HCT116 (cell line): ENCODE measurements around the gene HTRA3. TPM values are rescaled to one million over a fixed set of nuclear protein-coding genes. Genes with fewer than 3 reads are reported as not detected.

Source experiments
- ATAC-seq: fragments of 200-7000 bp; cut with Tn5 transposase; 2 replicates; pipeline ENCODE4 v1.9.1; 2020; ENCODE audit warnings: mild to moderate bottlenecking, moderate library complexity
- BruUV-seq: library from RNA; stranded (reverse); fragments of 400-500 nt; replicated peaks from 2 replicates; lab custom pipeline; 2021; lab: Mats Ljungman, UMichigan
- CTCF ChIA-PET: fragments of 300-600 bp; sonication (Branson Sonifier 250); formaldehyde crosslinking; loops from one replicate; lab custom pipeline; 2021; ENCODE audit warnings: antibody characterized with exemption; lab: Charles Lee
- POLR2A ChIA-PET: fragments of 300-600, 350-600 bp; sonication (Branson Sonifier 250); formaldehyde crosslinking; loops from one replicate; lab custom pipeline; 2021; ENCODE audit warnings: antibody characterized with exemption; lab: Charles Lee
- RAD21 ChIA-PET, 2 experiments: fragments of 300-600 bp; sonication (Branson Sonifier 250); formaldehyde crosslinking; loops; one replicate each; lab custom pipeline; 2023; ENCODE audit warnings: low total read pairs in 2 of 2; ENCODE audit not compliant: uncharacterized antibody in 2 of 2, unreplicated experiment in 2 of 2, low non-redundant PET in 1 of 2; lab: Charles Lee
- DNase-seq: peaks from one replicate; pipeline ENCODE4 v3.0.0-alpha.2; 2010; ENCODE audit warnings: low read depth, low spot score
- H2AFZ ChIP-seq: fragments of 200-600 bp; shearing (Covaris generic), sonication (generic); 2 replicates; pipeline ENCODE4 v1.6.1; 2017; ENCODE audit warnings: low read depth, mixed run types, mixed read lengths, antibody characterized with exemption, low read length; ENCODE audit not compliant: poor library complexity, severe bottlenecking
- H3K27ac ChIP-seq: 2 replicates; pipeline ENCODE4 v1.5.1; 2012; ENCODE audit warnings: low read depth, low read length
- H3K27me3 ChIP-seq: fragments of 200-600 bp; sonication (generic); 2 replicates; pipeline ENCODE4 v1.6.1; 2016; ENCODE audit warnings: mixed run types, low read length, mixed read lengths; ENCODE audit not compliant: insufficient read depth
- H3K36me3 ChIP-seq, 2 experiments: fragments of 200-500 bp in 1 of 2; fragments of 200-600 bp in 1 of 2; sonication (Bioruptor generic) in 1 of 2; sonication (generic) in 1 of 2; 2 replicates each; pipeline versions ENCODE4 v1.5.1 to v1.6.1; 2014 to 2016; ENCODE audit warnings: low read length in 2 of 2, inconsistent platforms in 1 of 2, mixed read lengths in 1 of 2, mixed run types in 1 of 2; ENCODE audit not compliant: insufficient read depth in 2 of 2, control insufficient read depth in 1 of 2
- H3K4me1 ChIP-seq, 2 experiments: fragments of 200-600 bp in 1 of 2; sonication (generic) in 1 of 2; 2 replicates each; pipeline versions ENCODE4 v1.5.1 to v1.6.1; 2012 to 2017; ENCODE audit warnings: low read length in 2 of 2, inconsistent platforms in 1 of 2, mild to moderate bottlenecking in 1 of 2, mixed read lengths in 1 of 2, mixed run types in 1 of 2, moderate library complexity in 1 of 2; ENCODE audit not compliant: insufficient read depth in 2 of 2, control insufficient read depth in 1 of 2
- H3K4me2 ChIP-seq: fragments of 200-600 bp; sonication (generic); 2 replicates; pipeline ENCODE4 v1.6.1; 2017; ENCODE audit warnings: mixed run types, low read length, mixed read lengths
- H3K4me3 ChIP-seq, 2 experiments: fragments of 200-600 bp in 1 of 2; sonication (generic) in 1 of 2; replicated peaks in 1 of 2; 2 replicates each; pipeline ENCODE4 v1.5.1; 2011 to 2016; ENCODE audit warnings: low read length in 2 of 2, control low read depth in 1 of 2, low read depth in 1 of 2, mild to moderate bottlenecking in 1 of 2, mixed read lengths in 1 of 2, mixed run types in 1 of 2
- H3K79me2 ChIP-seq: fragments of 200-600 bp; sonication (generic); 2 replicates; pipeline ENCODE4 v1.6.1; 2017; ENCODE audit warnings: mild to moderate bottlenecking, mixed run types, low read length, moderate library complexity, mixed read lengths; ENCODE audit not compliant: insufficient read depth
- H3K9ac ChIP-seq: fragments of 200-600 bp; sonication (generic); 2 replicates; pipeline ENCODE4 v1.6.1; 2016; ENCODE audit warnings: low read length, mixed read lengths
- H3K9me2 ChIP-seq: fragments of 200-600 bp; sonication (generic), shearing (Covaris generic); 2 replicates; pipeline ENCODE4 v1.6.1; 2017; ENCODE audit warnings: mixed run types, mild to moderate bottlenecking, moderate library complexity; ENCODE audit not compliant: insufficient read depth
- H3K9me3 ChIP-seq, 2 experiments: fragments of 200-500 bp in 1 of 2; fragments of 200-600 bp in 1 of 2; sonication (Bioruptor generic) in 1 of 2; sonication (generic) in 1 of 2; 2 replicates each; pipeline ENCODE4 v1.6.1; 2014 to 2017; ENCODE audit warnings: low read length in 2 of 2, mixed read lengths in 2 of 2, inconsistent platforms in 1 of 2, low read depth in 1 of 2, mild to moderate bottlenecking in 1 of 2, mixed run types in 1 of 2, moderate library complexity in 1 of 2; ENCODE audit not compliant: control insufficient read depth in 1 of 2, insufficient read depth in 1 of 2
- H4K20me1 ChIP-seq: fragments of 200-600 bp; sonication (generic), shearing (Covaris generic); 2 replicates; pipeline ENCODE4 v1.6.1; 2017; ENCODE audit warnings: mixed run types, mild to moderate bottlenecking, moderate library complexity; ENCODE audit not compliant: insufficient read depth
- CBX3 ChIP-seq: IDR thresholded peaks from 2 replicates; pipeline ENCODE4 v1.6.1; 2012; ENCODE audit warnings: low read depth
- CEBPB ChIP-seq: IDR thresholded peaks from 2 replicates; pipeline ENCODE4 v1.6.1; 2012; ENCODE audit warnings: low read depth
- RAD21 ChIP-seq: IDR thresholded peaks from 2 replicates; pipeline ENCODE4 v1.6.1; 2012; ENCODE audit warnings: low read depth, mild to moderate bottlenecking
- ZNF274 ChIP-seq: fragments of 200-500 bp; sonication (Bioruptor generic); IDR thresholded peaks from 2 replicates; pipeline ENCODE4 v1.6.1; 2014; ENCODE audit warnings: mild to moderate bottlenecking, low read depth, low read length, inconsistent platforms
- intact Hi-C: fragments of 100-400 bp; cut with micrococcal nuclease; formaldehyde crosslinking; loops from 2 replicates; pipeline ENCODE4 v1.10.0; 2022
- total RNA-seq: library from RNA; stranded (reverse); gene quantifications from one replicate; pipeline ENCODE4 v1.2.1, GENCODE V29; 2021; ENCODE audit not compliant: unreplicated experiment
- TF ChIP-seq, protein P1 (sequence below): IDR thresholded peaks from 2 replicates; pipeline ENCODE4 v1.6.1; 2012
- TF ChIP-seq, protein P2 (sequence below), 3 experiments: fragments of 200-600 bp in 1 of 3; sonication (generic) in 1 of 3; IDR thresholded peaks in 2 of 3; conservative IDR thresholded peaks in 1 of 3; 2 replicates each; pipeline ENCODE4 v1.5.1; 2012 to 2017; ENCODE audit warnings: low read depth in 2 of 3, low read length in 2 of 3, antibody characterized with exemption in 1 of 3, borderline replicate concordance in 1 of 3, control low read depth in 1 of 3, mild to moderate bottlenecking in 1 of 3, mixed read lengths in 1 of 3, mixed run types in 1 of 3, moderate library complexity in 1 of 3; ENCODE audit not compliant: insufficient read depth in 1 of 3

Gene HTRA3
- total RNA-seq, 1 experiment from 2014 or later, result not detected

DNA sequence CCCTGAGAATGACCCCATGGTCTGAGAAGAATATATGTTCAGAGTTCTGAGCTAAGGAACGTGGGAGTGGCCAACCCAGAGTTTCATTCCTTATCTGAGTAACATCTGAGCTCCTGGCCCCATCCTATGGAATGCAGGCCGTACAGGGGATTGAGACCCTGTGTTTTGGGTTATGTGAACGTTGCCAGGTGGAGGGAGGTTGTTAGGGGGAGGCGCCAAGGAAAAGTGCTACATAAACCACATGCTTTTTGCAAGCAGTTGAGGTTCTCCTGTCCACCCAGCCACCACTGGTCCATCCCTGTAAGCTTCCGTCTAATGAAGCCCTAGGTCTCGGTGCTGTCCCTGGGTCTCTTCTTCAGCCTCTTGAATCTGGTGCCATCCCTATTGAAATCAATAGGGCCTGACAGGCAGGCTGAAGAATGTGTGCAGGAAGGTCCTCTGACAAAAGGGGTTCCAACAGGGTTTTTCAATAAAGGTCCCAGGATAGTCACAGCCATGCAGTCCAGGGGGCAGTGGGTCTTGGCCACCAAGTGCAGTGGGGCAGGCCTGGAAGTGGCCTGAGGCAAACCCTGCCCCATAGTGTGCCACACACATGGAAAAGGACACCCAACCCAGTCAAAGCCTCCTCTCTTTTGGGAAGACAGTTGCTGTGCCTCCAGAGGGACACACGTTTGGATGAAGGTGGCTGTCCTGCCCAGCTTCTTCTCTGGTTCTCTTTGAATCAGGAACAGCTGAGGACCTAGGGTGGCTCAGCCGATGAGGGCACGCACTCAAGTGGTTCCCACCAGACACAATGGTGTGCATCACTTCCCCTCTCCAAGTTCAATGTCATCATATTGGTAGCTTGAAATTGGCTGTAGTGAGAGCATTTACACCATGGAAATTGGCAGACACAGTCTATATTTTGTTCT lies 53.5 kb downstream of the HTRA3 start:
- DNase-seq (no peak), ATAC-seq (no peak)
- Histone ChIP-seq H3K9me2 (no peaks in the 10 kb centered on the region), H3K27ac (no peak overlapping the region), H3K9me3 (no peaks in the 10 kb centered on the region), H3K9ac (no peak overlapping the region), H3K27me3 (no peaks in the 10 kb centered on the region), H3K36me3 (no peaks in the 10 kb centered on the region), H3K4me2 (no peak overlapping the region), H3K79me2 (no peaks in the 10 kb centered on the region), H3K4me3 (no peak overlapping the region), H2AFZ (no peak overlapping the region), H4K20me1 (no peaks in the 10 kb centered on the region), H3K4me1 (no peaks in the 10 kb centered on the region)
- POLR2A ChIA-PET, result no interaction called here
- CTCF ChIA-PET, result no interaction called here
- RAD21 ChIA-PET, result no interaction called here
- intact Hi-C loops, result no loop called here
- BruUV-seq, result no TSS peak
- TF ChIP-seq RAD21 (no peak), CEBPB (no peak), ZNF274 (no peak)
- TF ChIP-seq, protein P1, sequence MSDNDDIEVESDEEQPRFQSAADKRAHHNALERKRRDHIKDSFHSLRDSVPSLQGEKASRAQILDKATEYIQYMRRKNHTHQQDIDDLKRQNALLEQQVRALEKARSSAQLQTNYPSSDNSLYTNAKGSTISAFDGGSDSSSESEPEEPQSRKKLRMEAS, result no peak

DNA sequence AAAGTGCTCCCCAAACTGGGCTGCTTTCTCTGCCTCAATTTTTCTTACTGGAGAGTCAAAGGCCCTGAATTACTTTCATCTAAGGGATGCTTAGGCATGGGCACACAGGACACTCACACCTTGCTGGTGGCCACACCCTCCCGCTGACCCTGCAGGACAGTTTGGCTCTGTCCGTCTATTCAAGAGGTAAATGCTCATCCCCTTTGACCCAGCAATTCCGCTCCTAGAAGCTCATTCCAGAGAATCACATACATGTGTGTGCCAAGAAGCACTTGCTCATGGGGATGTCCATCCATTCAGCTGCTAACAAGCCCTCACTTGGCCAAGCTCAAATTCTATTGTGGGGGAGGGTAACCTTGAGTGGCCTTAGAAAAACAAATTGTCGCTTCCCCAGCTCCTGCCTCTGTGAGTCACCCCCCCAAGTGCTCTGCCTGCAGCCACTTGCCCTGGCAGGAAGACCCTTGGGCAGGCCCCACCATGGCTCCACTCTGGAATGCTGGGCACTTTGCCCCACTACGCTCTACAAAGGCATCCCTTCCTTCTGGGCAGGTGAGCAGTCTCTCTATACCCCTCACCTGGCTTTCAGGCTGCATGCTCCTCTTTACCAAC lies 54.5 kb downstream of the HTRA3 start:
- intact Hi-C loops, result no loop called here
- Histone ChIP-seq H3K79me2 (no peaks in the 10 kb centered on the region), H3K27me3 (no peaks in the 10 kb centered on the region), H3K9me3 (no peaks in the 10 kb centered on the region), H3K9ac (no peak overlapping the region), H3K9me2 (no peaks in the 10 kb centered on the region), H2AFZ (no peak overlapping the region), H3K4me1 (no peaks in the 10 kb centered on the region), H3K36me3 (no peaks in the 10 kb centered on the region), H3K27ac (no peak overlapping the region), H3K4me2 (no peak overlapping the region), H4K20me1 (no peaks in the 10 kb centered on the region), H3K4me3 (no peak overlapping the region)
- ATAC-seq (no peak), DNase-seq (no peak)
- BruUV-seq, result no TSS peak
- ChIA-PET RAD21 (no interaction called here), CTCF (no interaction called here), POLR2A (no interaction called here)
- TF ChIP-seq, protein P2, sequence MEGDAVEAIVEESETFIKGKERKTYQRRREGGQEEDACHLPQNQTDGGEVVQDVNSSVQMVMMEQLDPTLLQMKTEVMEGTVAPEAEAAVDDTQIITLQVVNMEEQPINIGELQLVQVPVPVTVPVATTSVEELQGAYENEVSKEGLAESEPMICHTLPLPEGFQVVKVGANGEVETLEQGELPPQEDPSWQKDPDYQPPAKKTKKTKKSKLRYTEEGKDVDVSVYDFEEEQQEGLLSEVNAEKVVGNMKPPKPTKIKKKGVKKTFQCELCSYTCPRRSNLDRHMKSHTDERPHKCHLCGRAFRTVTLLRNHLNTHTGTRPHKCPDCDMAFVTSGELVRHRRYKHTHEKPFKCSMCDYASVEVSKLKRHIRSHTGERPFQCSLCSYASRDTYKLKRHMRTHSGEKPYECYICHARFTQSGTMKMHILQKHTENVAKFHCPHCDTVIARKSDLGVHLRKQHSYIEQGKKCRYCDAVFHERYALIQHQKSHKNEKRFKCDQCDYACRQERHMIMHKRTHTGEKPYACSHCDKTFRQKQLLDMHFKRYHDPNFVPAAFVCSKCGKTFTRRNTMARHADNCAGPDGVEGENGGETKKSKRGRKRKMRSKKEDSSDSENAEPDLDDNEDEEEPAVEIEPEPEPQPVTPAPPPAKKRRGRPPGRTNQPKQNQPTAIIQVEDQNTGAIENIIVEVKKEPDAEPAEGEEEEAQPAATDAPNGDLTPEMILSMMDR (IDR thresholded peaks at IDR 0.05 in 2 of 3, conservative IDR thresholded peaks at IDR 0.05 in 1 of 3; ENCODE audit: borderline replicate concordance in 1 of 3, insufficient read depth in 1 of 3, low read depth in 2 of 3, low read length in 2 of 3), result no peak
- no peak for TF ChIP-seq CBX3
